GM13976 (cell line): ENCODE data around the gene STIM1.

Experiments used
- DNase-seq: peaks from one replicate; pipeline ENCODE4 v3.0.0; 2012; ENCODE audit warnings: low spot score
- in situ Hi-C: fragments of 300-500 bp; cut with MboI; formaldehyde crosslinking; loops from one replicate; pipeline ENCODE4 v1.12.0; 2022; ENCODE audit warnings: low sequenced_read_pairs, mixed read lengths, inconsistent platforms; ENCODE audit not compliant: unreplicated experiment
- TF ChIP-seq, protein P1 (sequence below): IDR thresholded peaks from 2 replicates; pipeline ENCODE4 v1.5.1; 2012; ENCODE audit warnings: borderline replicate concordance, mild to moderate bottlenecking; ENCODE audit not compliant: insufficient read depth; ENCODE audit errors: extremely low read depth, missing control alignments, control extremely low read depth

The STIM1 gene

DNA sequence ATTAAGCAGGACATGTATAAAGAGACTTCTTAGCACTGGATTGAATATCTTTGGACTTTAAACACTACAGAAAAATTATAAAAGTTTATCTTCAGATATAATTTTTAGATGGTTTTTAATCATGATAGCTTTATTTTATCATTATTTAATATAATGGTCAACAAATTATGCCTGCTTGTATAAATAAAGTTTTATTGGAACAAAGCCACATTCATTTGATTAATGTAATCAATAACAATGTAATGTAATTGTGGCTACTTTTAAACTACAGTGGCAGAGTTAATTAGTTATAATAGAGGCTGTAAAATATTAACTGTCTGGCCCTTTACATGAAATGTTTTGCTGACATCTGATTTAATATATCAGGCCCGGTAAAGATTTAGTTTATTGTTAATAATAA is 70.0 kb downstream of the STIM1 start:
- in situ Hi-C loops, result no loop called here
- TF ChIP-seq, protein P1, sequence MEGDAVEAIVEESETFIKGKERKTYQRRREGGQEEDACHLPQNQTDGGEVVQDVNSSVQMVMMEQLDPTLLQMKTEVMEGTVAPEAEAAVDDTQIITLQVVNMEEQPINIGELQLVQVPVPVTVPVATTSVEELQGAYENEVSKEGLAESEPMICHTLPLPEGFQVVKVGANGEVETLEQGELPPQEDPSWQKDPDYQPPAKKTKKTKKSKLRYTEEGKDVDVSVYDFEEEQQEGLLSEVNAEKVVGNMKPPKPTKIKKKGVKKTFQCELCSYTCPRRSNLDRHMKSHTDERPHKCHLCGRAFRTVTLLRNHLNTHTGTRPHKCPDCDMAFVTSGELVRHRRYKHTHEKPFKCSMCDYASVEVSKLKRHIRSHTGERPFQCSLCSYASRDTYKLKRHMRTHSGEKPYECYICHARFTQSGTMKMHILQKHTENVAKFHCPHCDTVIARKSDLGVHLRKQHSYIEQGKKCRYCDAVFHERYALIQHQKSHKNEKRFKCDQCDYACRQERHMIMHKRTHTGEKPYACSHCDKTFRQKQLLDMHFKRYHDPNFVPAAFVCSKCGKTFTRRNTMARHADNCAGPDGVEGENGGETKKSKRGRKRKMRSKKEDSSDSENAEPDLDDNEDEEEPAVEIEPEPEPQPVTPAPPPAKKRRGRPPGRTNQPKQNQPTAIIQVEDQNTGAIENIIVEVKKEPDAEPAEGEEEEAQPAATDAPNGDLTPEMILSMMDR, result no peak
- no peak for DNase-seq

DNA sequence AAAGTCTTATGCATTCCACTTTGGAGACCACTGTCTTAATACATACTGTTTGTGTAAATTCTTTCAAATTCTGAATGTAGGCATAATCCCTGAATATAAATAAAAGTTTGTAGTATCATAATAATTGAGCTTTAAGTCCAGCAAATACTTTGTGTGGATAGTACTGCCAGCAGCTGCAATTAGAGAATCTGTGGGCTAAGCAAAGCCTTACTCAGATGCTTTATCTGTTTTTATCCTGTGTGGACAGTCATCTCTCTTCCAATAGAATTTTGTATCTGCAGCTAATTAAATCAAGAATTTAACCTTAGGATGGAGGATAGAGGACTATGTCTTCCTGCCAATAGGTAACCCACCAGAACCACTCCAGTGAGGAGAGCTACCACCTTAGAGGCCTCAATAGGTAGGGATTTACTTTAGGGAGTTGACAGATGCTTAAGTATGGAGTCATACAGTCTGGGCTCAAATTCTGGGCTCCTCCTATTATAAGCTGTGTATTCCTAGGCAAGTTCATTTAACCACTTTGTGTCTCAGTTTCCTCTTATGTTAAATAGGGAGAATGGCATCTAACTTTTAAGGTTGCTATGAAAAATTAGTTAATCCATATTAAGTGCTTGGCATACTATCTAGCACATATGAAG is 71.1 kb downstream of the STIM1 start:
- TF ChIP-seq, protein P1, result no peak
- in situ Hi-C loops, result no loop called here
- DNase-seq, result no peak

- DNase-seq, result no peak
- in situ Hi-C loops, result no loop called here
- TF ChIP-seq, protein P1, result no peak
These were observed 71.8 kb downstream of the STIM1 start for GRCh38 chr11:3927129-3927796.

GRCh38 chr11:3929232-3929631 is 73.8 kb downstream of the STIM1 start:
- in situ Hi-C loops, result no loop called here
- DNase-seq, result no peak
- TF ChIP-seq, protein P1, result no peak

DNA sequence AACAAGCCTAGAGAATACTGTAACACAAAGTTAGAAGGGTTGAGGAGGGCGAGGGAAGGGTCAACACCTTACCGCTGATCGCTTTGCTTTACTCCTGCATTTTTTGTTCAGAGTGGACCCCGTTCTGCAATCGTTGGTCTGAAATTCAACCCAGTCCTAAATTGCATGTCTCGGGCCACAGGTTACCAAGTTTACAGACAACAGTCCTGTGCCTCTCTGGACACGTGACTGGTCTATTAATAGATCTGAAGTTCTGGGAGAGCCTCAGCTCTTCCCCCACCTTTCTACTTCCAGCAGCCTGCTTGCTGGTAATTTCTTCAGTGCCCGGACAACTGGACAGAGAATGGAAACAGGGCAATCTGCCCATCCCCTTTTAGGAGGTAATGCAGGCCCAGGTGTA is 74.2 kb downstream of the STIM1 start:
- TF ChIP-seq, protein P1, result no peak
- in situ Hi-C loops, result no loop called here
- no peak for DNase-seq

GRCh38 chr11:3932698-3933097 is 77.2 kb downstream of the STIM1 start:
- no peak for DNase-seq
- in situ Hi-C loops, result no loop called here
- TF ChIP-seq, protein P1, result no peak
